ENCODE results near the gene HECW1. TPM values are rescaled to one million over a fixed set of nuclear protein-coding genes. Genes with fewer than 3 reads are reported as not detected.

Gene HECW1
- total and polyA plus RNA-seq, 10 of the 15 experiments (the other 5 are each of a cell fraction or from before 2014, with no cell fraction given): under 0.01 to 0.31 (median 0.04) TPM; not detected in 3

DNA sequence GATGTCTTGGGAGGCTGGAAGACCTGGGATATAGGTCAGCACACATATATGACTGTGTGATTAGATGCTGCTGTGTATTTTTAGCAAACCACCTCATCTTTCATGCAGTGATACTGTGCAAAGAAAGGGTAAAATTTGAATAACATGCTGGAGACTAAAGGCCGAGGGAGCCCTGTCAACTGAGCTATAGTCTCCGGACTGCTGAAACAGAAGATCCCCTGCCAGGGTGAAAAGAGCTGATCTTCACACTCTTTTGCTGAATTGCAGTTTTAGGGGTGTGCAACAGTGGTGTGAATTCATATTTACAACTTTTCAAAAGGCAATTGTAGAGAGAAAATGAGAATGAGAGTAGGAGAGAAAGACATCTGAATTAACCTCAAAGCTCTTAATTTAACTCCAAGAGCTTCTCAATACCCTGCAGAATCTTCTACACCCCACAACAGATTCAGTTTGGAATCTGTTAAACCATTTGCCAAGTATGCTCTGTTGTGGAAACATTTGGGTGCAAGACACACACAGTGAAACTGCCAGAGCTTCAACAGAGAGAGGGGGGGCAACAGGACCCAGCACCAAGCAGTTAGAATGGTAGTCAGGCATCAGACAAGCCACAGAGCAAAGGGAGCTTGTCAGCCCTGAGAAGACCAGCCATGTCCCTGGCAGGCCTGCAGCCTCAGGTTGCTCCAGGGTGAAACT, 280.3 kb downstream of the HECW1 start (continued):
- TF ChIP-seq, protein P1, sequence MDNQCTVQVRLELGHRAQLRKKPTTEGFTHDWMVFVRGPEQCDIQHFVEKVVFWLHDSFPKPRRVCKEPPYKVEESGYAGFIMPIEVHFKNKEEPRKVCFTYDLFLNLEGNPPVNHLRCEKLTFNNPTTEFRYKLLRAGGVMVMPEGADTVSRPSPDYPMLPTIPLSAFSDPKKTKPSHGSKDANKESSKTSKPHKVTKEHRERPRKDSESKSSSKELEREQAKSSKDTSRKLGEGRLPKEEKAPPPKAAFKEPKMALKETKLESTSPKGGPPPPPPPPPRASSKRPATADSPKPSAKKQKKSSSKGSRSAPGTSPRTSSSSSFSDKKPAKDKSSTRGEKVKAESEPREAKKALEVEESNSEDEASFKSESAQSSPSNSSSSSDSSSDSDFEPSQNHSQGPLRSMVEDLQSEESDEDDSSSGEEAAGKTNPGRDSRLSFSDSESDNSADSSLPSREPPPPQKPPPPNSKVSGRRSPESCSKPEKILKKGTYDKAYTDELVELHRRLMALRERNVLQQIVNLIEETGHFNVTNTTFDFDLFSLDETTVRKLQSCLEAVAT (IDR thresholded peaks at IDR 0.05): no peak
- TF ChIP-seq CEBPB (IDR thresholded peaks at IDR 0.05; ENCODE audit: borderline replicate concordance in 1 of 2, low read depth in 2 of 2, low read length in 2 of 2) (no peak), SMC3 (IDR thresholded peaks at IDR 0.05; ENCODE audit: borderline replicate concordance, low read length) (no peak), MTA3 (IDR thresholded peaks at IDR 0.05; ENCODE audit: borderline replicate concordance, low read length) (no peak), BACH1 (IDR thresholded peaks at IDR 0.05; ENCODE audit: borderline replicate concordance) (no peak), POU2F2 (IDR thresholded peaks at IDR 0.05; ENCODE audit: borderline replicate concordance, low read depth, low read length) (no peak)

DNA sequence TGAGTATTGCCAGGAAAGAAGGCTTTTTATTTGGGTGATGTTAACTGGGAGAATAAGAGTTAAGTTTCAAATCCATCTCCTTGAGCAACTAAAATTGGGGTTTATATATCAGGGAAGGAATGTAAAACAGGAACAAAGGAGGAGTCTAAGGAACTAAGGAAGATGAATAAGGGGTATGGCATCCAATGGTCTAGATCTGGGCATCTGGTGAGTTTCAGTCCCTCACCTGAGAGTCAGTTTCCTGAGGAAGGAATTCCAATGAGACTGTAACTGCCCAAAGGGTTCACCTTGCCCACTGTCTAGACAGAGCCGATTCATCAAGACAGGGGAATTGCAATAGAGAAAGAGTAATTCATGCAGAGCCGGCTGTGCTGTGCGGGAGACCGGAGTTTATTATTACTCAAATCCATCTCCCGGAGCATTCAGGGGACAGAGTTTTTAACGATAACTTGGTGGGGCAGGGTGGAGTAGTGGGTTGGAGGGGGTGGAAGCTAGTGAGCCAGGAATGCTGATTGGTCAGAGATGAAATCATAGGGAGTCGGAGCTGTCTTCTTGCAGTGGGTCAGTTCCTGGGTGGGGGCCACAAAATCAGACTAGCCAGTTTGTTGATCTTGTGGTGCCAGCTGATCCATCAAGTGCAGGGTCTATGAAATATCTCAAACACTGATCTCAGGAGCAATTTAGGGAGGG, 282.1 kb downstream of the HECW1 start:
- Histone ChIP-seq H3K4me1 (ENCODE audit: control insufficient read depth, insufficient read depth, low read length) (no peaks in the 10 kb centered on the region), H3K36me3 (ENCODE audit: control insufficient read depth in 2 of 2, insufficient read depth in 2 of 2, low read length in 1 of 2) (no peaks in the 10 kb centered on the region), H4K20me1 (ENCODE audit: control insufficient read depth, insufficient read depth) (no peaks in the 10 kb centered on the region), H3K9me3 (replicated peaks; ENCODE audit: control insufficient read depth, insufficient read depth, low read length) (no peaks in the 10 kb centered on the region), H3K79me2 (ENCODE audit: control insufficient read depth, insufficient read depth, low read length) (no peaks in the 10 kb centered on the region), H3K27ac (ENCODE audit: control insufficient read depth, insufficient read depth) (no peak overlapping the region), H2AFZ (ENCODE audit: control insufficient read depth, low read depth, low read length) (no peak overlapping the region), H3K4me2 (ENCODE audit: control insufficient read depth, insufficient read depth) (no peak overlapping the region), H3K4me3 (no peak overlapping the region), H3K27me3 (replicated peaks in 1 of 2; ENCODE audit: control insufficient read depth in 2 of 2, insufficient read depth in 2 of 2, low read length in 1 of 2) (no peaks in the 10 kb centered on the region; a peak in 1 of 4 replicates), H3K9ac (ENCODE audit: control insufficient read depth, insufficient read depth, low read length) (no peak overlapping the region)
- no TSS peak for BruUV-seq (replicated peaks)
- ATAC-seq (no peak), DNase-seq (ENCODE audit: low read depth, low spot score) (no peak), FAIRE-seq (no peak)
- WGBS (ENCODE audit: insufficient coverage, insufficient replicate concordance, low lambda C conversion rate, missing lambda C conversion rate): 60% methylated on average over 7 of the region's 7 CpGs
- ChIA-PET RAD21 (ENCODE audit: unreplicated experiment) (no interaction called here), POLR2A (no interaction called here), CTCF (no interaction called here), SMC1A (ENCODE audit: uncharacterized antibody, unreplicated experiment) (interaction anchor here (1.1 kb wide), 1 partner anchor 30 kb away, joined by 3 read pairs; no protein-coding TSS in a partner anchor)
- in situ Hi-C loops (cut with MboI): no loop called here
- TF ChIP-seq YBX1 (IDR thresholded peaks at IDR 0.05) (no peak), EED (IDR thresholded peaks at IDR 0.05; ENCODE audit: low read depth) (no peak), SREBF1 (IDR thresholded peaks at IDR 0.05; ENCODE audit: low read length) (no peak), CHD1 (IDR thresholded peaks at IDR 0.05; ENCODE audit: low read depth, low read length) (no peak), CBX3 (IDR thresholded peaks at IDR 0.05; ENCODE audit: borderline replicate concordance, low read depth) (no peak), ZNF24 (IDR thresholded peaks at IDR 0.05) (no peak), WRNIP1 (IDR thresholded peaks at IDR 0.05; ENCODE audit: borderline replicate concordance, low read depth, low read length) (no peak), SUZ12 (IDR thresholded peaks at IDR 0.05; ENCODE audit: unreplicated experiment) (no peak), SMAD5 (IDR thresholded peaks at IDR 0.05; ENCODE audit: low read depth) (no peak), MTA2 (IDR thresholded peaks at IDR 0.05; ENCODE audit: low read depth) (no peak), DPF2 (IDR thresholded peaks at IDR 0.05) (no peak), POLR2AphosphoS5 (IDR thresholded peaks at IDR 0.05; ENCODE audit: low read length) (no peak), RBBP5 (conservative IDR thresholded peaks at IDR 0.05) (no peak)
- TF ChIP-seq, protein P2, sequence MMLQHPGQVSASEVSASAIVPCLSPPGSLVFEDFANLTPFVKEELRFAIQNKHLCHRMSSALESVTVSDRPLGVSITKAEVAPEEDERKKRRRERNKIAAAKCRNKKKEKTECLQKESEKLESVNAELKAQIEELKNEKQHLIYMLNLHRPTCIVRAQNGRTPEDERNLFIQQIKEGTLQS (IDR thresholded peaks at IDR 0.05; ENCODE audit: borderline replicate concordance, extremely low read depth, low read depth, low read length): no peak
- intact Hi-C loops (cut with micrococcal nuclease; ENCODE audit: unreplicated experiment): no loop called here

Data from GM12878 (cell line).